ENCODE results near the gene UBFD1. TPM values are rescaled to one million over a fixed set of nuclear protein-coding genes. Genes with fewer than 3 reads are reported as not detected.

UBFD1 gene
- total RNA-seq, 4 donors from 2014 or later, result 39.1 to 86.8 (median 65.5) TPM

DNA sequence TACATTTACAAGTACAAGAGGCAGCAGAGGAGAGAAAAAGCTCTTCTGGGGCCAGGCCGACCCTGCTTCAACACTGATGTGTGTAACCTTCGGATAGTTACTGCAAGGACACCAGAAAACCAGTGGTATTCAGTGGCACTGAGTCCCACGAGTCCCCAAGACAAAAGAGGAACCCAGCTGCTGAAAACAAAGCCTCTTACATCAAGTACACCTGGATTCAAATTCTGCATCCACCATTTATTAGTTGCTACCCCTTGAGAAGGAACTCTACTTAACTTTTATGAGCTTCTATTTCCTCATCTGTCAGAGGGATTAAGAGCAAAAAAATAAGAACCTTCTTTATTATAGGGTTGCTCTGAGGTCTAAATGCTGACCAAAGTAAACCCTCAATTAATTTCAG lies 3.0 kb upstream of the UBFD1 start:
- 81% methylated on average over 3 of the region's 3 CpGs for WGBS
- intact Hi-C loops (cut with DNase I), result no loop called here

DNA sequence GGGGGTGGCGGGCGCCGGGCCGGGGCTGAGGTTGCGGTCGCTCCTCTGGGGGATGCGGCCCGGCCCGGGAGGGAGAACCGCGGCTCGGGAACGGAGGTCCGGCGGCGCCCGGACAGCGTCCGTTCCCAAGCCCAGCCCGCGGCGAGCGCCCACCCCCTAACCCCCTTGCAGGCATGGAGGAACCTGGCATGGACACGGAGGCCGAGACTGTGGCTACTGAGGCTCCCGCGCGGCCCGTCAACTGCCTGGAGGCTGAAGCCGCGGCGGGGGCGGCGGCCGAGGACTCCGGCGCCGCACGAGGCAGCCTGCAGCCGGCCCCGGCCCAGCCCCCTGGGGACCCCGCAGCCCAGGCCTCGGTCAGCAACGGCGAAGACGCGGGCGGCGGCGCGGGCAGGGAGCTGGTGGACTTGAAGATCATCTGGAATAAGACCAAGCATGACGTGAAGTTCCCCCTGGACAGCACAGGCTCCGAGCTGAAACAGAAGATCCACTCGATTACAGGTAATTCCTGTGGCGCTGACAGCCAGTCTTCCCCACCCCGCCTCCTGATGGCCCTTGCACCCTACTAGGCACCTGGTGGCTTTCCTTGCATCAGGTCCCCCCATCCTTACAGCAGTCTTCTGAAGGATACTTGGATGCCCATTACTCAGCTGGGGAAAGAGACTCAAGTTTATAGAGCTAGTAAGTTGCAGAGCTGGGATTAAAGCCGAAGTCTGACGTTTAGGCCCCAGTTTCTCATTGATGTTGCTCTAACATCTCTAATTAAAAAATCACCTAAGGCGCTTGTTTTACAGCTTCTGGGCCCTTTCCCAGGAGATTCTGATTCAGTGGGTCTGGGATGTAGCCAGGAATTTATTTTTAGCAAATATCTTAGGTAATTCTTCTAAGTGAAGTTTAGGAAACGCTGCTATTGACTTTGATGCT lies 514 bp downstream of the UBFD1 start:
- no peak for DNase-seq (ENCODE audit: extremely low spot score)
- Histone ChIP-seq H3K4me1 (peaks cover 22 to 50% (median 43%) of the 10 kb centered on the region in 4 donors), H3K36me3 (peaks cover 11 to 46% (median 39%) of the 10 kb centered on the region in 4 donors), H3K4me3 (peak overlapping the region; percentile 80 to 99 (median 94)), H3K27ac (replicated peaks in 1 of 4) (peak overlapping the region; percentile 91 to 97 (median 95)), H3K27me3 (no peaks in the 10 kb centered on the region), H3K9me3 (no peaks in the 10 kb centered on the region)
- TF ChIP-seq POLR2A (IDR thresholded peaks at IDR 0.05; ENCODE audit: low read depth) (peak; percentile 41), POLR2AphosphoS5 (IDR thresholded peaks at IDR 0.05) (no peak), EP300 (IDR thresholded peaks at IDR 0.05) (no peak)
- TF ChIP-seq, protein P1, sequence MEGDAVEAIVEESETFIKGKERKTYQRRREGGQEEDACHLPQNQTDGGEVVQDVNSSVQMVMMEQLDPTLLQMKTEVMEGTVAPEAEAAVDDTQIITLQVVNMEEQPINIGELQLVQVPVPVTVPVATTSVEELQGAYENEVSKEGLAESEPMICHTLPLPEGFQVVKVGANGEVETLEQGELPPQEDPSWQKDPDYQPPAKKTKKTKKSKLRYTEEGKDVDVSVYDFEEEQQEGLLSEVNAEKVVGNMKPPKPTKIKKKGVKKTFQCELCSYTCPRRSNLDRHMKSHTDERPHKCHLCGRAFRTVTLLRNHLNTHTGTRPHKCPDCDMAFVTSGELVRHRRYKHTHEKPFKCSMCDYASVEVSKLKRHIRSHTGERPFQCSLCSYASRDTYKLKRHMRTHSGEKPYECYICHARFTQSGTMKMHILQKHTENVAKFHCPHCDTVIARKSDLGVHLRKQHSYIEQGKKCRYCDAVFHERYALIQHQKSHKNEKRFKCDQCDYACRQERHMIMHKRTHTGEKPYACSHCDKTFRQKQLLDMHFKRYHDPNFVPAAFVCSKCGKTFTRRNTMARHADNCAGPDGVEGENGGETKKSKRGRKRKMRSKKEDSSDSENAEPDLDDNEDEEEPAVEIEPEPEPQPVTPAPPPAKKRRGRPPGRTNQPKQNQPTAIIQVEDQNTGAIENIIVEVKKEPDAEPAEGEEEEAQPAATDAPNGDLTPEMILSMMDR (IDR thresholded peaks at IDR 0.05), result no peak
- intact Hi-C loops (cut with DNase I), result loop anchor here (2.0 to 5.0 kb wide), 3 partner anchors 39 to 85 kb away; partner anchors contain the start of gene NDUFAB1
- WGBS, result 2% methylated on average over 29 of the region's 60 CpGs

More for the DNA sequence above, 3.0 kb upstream of the UBFD1 start:
- DNase-seq (ENCODE audit: extremely low spot score), result no peak
- peaks cover 16 to 28% (median 24%) of the 10 kb centered on the region in 4 donors for H3K4me1 ChIP-seq
- no peaks in the 10 kb centered on the region for H3K27me3 ChIP-seq
- H3K36me3 ChIP-seq, result peaks cover 30 to 46% (median 38%) of the 10 kb centered on the region in 4 donors
- H3K9me3 ChIP-seq, result no peaks in the 10 kb centered on the region
- no peak overlapping the region for H3K27ac ChIP-seq (replicated peaks in 1 of 4)
- TF ChIP-seq, protein P1 (IDR thresholded peaks at IDR 0.05), result no peak
- no peak for TF ChIP-seq EP300 (IDR thresholded peaks at IDR 0.05)
- no peak overlapping the region for H3K4me3 ChIP-seq

DNA sequence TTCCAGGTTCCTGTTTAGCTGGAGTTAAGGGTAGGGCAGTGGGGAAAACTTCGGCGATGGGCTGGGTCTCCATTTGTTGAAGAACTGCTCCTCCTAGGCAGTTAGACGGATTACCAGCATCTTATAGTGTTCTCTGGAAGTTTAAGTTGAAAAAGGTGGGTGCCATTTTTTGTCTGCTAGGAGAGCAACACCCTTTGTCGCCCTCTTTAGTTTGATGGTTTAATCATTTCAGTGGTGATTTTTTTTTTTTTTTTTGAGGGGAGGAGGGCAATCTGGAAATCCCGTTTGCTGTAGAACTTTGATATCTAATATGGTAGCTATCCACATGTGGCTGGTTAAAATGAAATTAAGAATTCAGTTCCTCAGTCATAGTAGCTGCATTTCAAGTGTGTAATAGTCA lies 4.1 kb downstream of the UBFD1 start:
- Histone ChIP-seq H3K27ac (replicated peaks in 1 of 4) (no peak overlapping the region), H3K4me1 (peaks cover 32 to 46% (median 40%) of the 10 kb centered on the region in 4 donors), H3K4me3 (no peak overlapping the region), H3K27me3 (no peaks in the 10 kb centered on the region), H3K36me3 (peaks cover 42 to 76% (median 74%) of the 10 kb centered on the region in 4 donors), H3K9me3 (no peaks in the 10 kb centered on the region)
- TF ChIP-seq EP300 (IDR thresholded peaks at IDR 0.05), result no peak
- TF ChIP-seq, protein P1 (IDR thresholded peaks at IDR 0.05), result no peak
- TF ChIP-seq POLR2A (IDR thresholded peaks at IDR 0.05; ENCODE audit: low read depth), result no peak
- TF ChIP-seq POLR2AphosphoS5 (IDR thresholded peaks at IDR 0.05), result no peak
- intact Hi-C loops (cut with DNase I), result no loop called here
- DNase-seq (ENCODE audit: extremely low spot score), result no peak
- 78% methylated on average over 5 of the region's 5 CpGs for WGBS

DNA sequence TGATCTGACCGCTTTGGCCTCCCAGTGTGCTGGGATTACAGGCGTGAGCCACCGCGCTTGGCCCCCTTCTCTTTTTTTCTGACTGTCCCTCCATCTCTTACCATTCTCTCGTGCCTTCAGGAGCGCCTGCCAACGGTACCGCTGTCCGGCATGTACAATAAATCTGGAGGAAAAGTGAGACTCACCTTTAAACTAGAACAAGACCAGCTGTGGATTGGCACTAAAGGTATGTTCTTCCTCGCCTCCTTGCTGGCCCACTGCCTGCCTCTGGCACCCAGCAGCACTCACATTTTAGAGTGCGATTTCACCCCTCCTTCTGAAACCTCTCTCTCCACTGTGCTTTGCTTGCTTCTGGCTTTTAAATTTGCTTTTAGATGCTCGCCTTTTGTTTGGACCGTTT lies 5.0 kb downstream of the UBFD1 start:
- 91% methylated on average over 13 of the region's 13 CpGs for WGBS
- H3K27ac ChIP-seq (replicated peaks in 1 of 4), result no peak overlapping the region
- H3K9me3 ChIP-seq, result no peaks in the 10 kb centered on the region
- H3K4me1 ChIP-seq, result peaks cover 30 to 41% (median 35%) of the 10 kb centered on the region in 4 donors
- DNase-seq (ENCODE audit: extremely low spot score), result no peak
- peaks cover 50 to 85% (median 83%) of the 10 kb centered on the region in 4 donors for H3K36me3 ChIP-seq
- TF ChIP-seq POLR2A (IDR thresholded peaks at IDR 0.05; ENCODE audit: low read depth), result no peak
- TF ChIP-seq, protein P1 (IDR thresholded peaks at IDR 0.05), result no peak
- no peak for TF ChIP-seq EP300 (IDR thresholded peaks at IDR 0.05)
- no peak for TF ChIP-seq POLR2AphosphoS5 (IDR thresholded peaks at IDR 0.05)
- intact Hi-C loops (cut with DNase I), result no loop called here
- H3K27me3 ChIP-seq, result no peaks in the 10 kb centered on the region
- H3K4me3 ChIP-seq, result no peak overlapping the region

Data from esophagus muscularis mucosa (tissue), 4 donors.